Tibial nerve (tissue), 4 donors: ENCODE results near the gene SLF2. TPM values are rescaled to one million over a fixed set of nuclear protein-coding genes. Genes with fewer than 3 reads are reported as not detected.

Source experiments
- DNase-seq, 2 donors: peaks; one replicate each; pipeline ENCODE4 v3.0.0-alpha.2; 2019; ENCODE audit warnings: low spot score in 2 of 2
- H3K27ac ChIP-seq, 4 donors: fragments of 200-600 bp; sonication (generic) in 3 of 4; one replicate each; pipeline ENCODE4 v1.5.1; 2017 to 2019; ENCODE audit warnings: mild to moderate bottlenecking in 1 of 4
- H3K27me3 ChIP-seq, 2 donors: fragments of 200-600 bp; sonication (generic) in 1 of 2; one replicate each; pipeline versions ENCODE4 v1.5.1 to v1.6.0; 2017 to 2019
- H3K36me3 ChIP-seq, 3 donors: fragments of 200-600 bp; sonication (generic); one replicate each; pipeline ENCODE4 v1.5.1; 2018 to 2019
- H3K4me1 ChIP-seq, 4 donors: fragments of 200-600 bp; sonication (generic) in 3 of 4; one replicate each; pipeline ENCODE4 v1.5.1; 2017 to 2019
- H3K4me3 ChIP-seq, 4 donors: fragments of 200-600 bp; sonication (generic) in 3 of 4; one replicate each; pipeline ENCODE4 v1.5.1; 2017 to 2019; ENCODE audit warnings: mild to moderate bottlenecking in 1 of 4, moderate library complexity in 1 of 4
- H3K9me3 ChIP-seq, 4 donors: fragments of 200-600 bp; sonication (generic) in 3 of 4; one replicate each; pipeline ENCODE4 v1.5.1; 2017 to 2019
- EP300 ChIP-seq, 2 donors: sonication (generic); formaldehyde crosslinking; IDR thresholded peaks; one replicate each; pipeline ENCODE4 v1.6.1; 2017; ENCODE audit warnings: antibody characterized with exemption in 2 of 2, mild to moderate bottlenecking in 1 of 2
- POLR2A ChIP-seq, 2 donors: fragments of 450-650 bp; IDR thresholded peaks; one replicate each; pipeline ENCODE4 v1.6.1; 2017; ENCODE audit warnings: antibody characterized with exemption in 2 of 2, mild to moderate bottlenecking in 2 of 2, moderate library complexity in 2 of 2
- WGBS, 2 donors: methylation state at CpG; one replicate each; pipeline ENCODE4 v1.1.5; 2018; 5-methylcytosine and 5-hydroxymethylcytosine counted together
- total RNA-seq, 4 donors: library from RNA; depleted of rRNA; stranded (reverse); fragments of >200 nt; gene quantifications; one replicate each; pipeline ENCODE4 v1.1.0, GENCODE V29; 2016
- TF ChIP-seq, protein P1 (sequence below), 5 experiments: fragments of 200-600 bp in 3 of 5; fragments of 450-650 bp in 2 of 5; sonication (generic) in 3 of 5; IDR thresholded peaks; one replicate each; pipeline ENCODE4 v1.5.1; 2016 to 2019; ENCODE audit warnings: antibody characterized with exemption in 5 of 5, mild to moderate bottlenecking in 3 of 5, moderate library complexity in 2 of 5

The SLF2 gene
- total RNA-seq, 4 donors from 2014 or later, result 25.7 to 37.7 (median 29.7) TPM

DNA sequence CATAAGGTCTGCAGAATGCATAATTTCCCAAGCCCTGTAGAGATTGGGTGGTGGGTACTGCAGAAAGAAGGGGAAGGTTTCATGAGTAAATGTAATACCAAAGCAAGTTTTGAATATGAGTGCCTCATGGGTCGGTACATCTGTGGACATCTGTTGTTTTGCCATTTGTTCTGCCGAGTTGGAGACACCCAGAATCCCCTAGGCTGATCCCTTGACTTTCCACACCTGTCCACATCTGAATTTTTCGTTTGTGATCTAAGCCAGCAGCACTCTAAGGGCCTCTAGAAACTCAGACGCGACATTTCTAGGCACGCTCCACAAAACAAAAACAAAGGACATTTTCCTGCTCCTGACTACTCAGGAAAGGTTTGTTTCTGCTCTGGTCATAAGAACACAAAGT lies 11.7 kb upstream of the SLF2 start:
- no peaks in the 10 kb centered on the region for H3K9me3 ChIP-seq
- H3K36me3 ChIP-seq, result no peaks in the 10 kb centered on the region
- H3K4me3 ChIP-seq, result no peak overlapping the region
- H3K27ac ChIP-seq, result no peak overlapping the region
- TF ChIP-seq EP300 (IDR thresholded peaks at IDR 0.05) (no peak), POLR2A (IDR thresholded peaks at IDR 0.05) (no peak)
- TF ChIP-seq, protein P1, sequence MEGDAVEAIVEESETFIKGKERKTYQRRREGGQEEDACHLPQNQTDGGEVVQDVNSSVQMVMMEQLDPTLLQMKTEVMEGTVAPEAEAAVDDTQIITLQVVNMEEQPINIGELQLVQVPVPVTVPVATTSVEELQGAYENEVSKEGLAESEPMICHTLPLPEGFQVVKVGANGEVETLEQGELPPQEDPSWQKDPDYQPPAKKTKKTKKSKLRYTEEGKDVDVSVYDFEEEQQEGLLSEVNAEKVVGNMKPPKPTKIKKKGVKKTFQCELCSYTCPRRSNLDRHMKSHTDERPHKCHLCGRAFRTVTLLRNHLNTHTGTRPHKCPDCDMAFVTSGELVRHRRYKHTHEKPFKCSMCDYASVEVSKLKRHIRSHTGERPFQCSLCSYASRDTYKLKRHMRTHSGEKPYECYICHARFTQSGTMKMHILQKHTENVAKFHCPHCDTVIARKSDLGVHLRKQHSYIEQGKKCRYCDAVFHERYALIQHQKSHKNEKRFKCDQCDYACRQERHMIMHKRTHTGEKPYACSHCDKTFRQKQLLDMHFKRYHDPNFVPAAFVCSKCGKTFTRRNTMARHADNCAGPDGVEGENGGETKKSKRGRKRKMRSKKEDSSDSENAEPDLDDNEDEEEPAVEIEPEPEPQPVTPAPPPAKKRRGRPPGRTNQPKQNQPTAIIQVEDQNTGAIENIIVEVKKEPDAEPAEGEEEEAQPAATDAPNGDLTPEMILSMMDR (IDR thresholded peaks at IDR 0.05), result no peak
- peaks cover 0 to 8% of the 10 kb centered on the region in 2 donors for H3K27me3 ChIP-seq
- no peak for DNase-seq
- no peaks in the 10 kb centered on the region for H3K4me1 ChIP-seq
- WGBS, 2 donors, result 75 to 80% methylated on average over 6 of the region's 6 CpGs

DNA sequence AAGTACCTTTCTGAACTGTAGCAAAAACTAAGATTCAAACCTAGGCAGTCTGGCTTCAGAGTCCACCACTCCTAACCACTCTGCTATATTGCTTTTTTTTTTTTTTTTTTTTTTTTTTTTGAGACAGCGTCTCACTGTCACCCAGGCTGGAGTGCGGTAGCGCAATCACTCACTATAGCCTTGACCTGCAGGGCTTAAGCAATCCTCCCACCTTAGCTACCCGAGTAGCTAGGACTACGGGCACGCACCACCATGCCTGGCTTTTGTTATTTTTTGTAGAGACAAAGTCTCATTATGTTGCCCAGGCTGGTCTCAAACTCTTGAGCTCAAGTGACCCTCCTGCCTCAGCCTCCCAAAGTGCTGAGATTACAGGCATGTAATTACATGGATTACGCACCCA lies 10.1 kb upstream of the SLF2 start:
- Histone ChIP-seq H3K9me3 (no peaks in the 10 kb centered on the region), H3K27me3 (peaks cover 0 to 8% of the 10 kb centered on the region in 2 donors), H3K4me1 (no peaks in the 10 kb centered on the region), H3K4me3 (no peak overlapping the region), H3K36me3 (no peaks in the 10 kb centered on the region), H3K27ac (no peak overlapping the region)
- no peak for DNase-seq
- 85 to 87% methylated on average over 7 of the region's 7 CpGs for WGBS, 2 donors
- TF ChIP-seq POLR2A (IDR thresholded peaks at IDR 0.05), result no peak
- TF ChIP-seq, protein P1 (IDR thresholded peaks at IDR 0.05), result no peak
- TF ChIP-seq EP300 (IDR thresholded peaks at IDR 0.05), result no peak

DNA sequence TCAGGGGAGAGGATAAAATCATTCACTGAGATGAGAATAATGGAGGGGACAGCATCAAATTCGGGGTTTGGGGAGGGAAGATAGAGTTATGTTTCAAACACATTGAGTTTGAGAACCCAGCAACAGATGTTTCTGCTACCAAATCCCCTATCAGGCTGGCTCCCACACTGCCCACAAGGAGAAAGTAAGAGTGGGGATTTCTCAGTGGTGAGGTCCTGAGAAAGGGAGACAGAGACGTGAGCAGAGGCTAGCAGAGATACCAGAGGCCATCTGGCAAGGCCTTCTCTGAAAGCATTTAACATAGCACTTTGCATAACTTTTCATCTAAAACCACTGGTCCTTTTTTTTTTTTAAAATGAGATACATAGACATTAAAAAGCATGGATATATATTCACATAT lies 7.8 kb upstream of the SLF2 start:
- no peak overlapping the region for H3K27ac ChIP-seq
- H3K36me3 ChIP-seq, result no peaks in the 10 kb centered on the region
- 70 to 72% methylated on average over 2 of the region's 2 CpGs for WGBS, 2 donors
- H3K4me1 ChIP-seq, result peaks cover 0 to 8% (median 0%) of the 10 kb centered on the region in 4 donors
- no peak for DNase-seq
- H3K27me3 ChIP-seq, result peaks cover 0 to 8% of the 10 kb centered on the region in 2 donors
- no peak overlapping the region for H3K4me3 ChIP-seq
- TF ChIP-seq EP300 (IDR thresholded peaks at IDR 0.05) (no peak), POLR2A (IDR thresholded peaks at IDR 0.05) (no peak)
- TF ChIP-seq, protein P1 (IDR thresholded peaks at IDR 0.05), result no peak
- no peaks in the 10 kb centered on the region for H3K9me3 ChIP-seq

DNA sequence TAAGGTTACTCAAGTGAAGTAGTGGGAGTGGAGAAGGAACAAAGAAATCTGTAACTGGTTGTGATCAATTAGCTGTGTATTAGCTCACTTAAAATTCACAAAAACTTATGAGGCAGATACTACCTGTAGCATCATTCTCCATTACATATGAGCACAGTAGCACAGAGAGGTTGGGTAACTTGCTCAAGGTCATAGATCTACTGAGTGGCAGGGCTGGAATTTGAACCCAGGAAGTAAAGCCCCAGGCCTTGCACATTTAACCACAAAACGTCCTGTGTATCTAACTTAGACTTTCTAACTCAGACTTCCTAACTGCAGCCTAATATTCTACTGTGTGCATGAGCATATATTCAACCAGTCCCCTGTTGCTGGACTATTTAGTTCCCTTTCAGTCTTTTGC lies 5.6 kb upstream of the SLF2 start:
- peaks cover 0 to 29% (median 5%) of the 10 kb centered on the region in 4 donors for H3K4me1 ChIP-seq
- no peaks in the 10 kb centered on the region for H3K27me3 ChIP-seq
- no peaks in the 10 kb centered on the region for H3K36me3 ChIP-seq
- H3K9me3 ChIP-seq, result no peaks in the 10 kb centered on the region
- H3K27ac ChIP-seq, result no peak overlapping the region
- H3K4me3 ChIP-seq, result no peak overlapping the region
- 41% methylated on average over 1 of the region's 1 CpG for WGBS, 2 donors
- DNase-seq, result no peak
- TF ChIP-seq, protein P1 (IDR thresholded peaks at IDR 0.05), result no peak
- no peak for TF ChIP-seq POLR2A (IDR thresholded peaks at IDR 0.05)
- no peak for TF ChIP-seq EP300 (IDR thresholded peaks at IDR 0.05)

DNA sequence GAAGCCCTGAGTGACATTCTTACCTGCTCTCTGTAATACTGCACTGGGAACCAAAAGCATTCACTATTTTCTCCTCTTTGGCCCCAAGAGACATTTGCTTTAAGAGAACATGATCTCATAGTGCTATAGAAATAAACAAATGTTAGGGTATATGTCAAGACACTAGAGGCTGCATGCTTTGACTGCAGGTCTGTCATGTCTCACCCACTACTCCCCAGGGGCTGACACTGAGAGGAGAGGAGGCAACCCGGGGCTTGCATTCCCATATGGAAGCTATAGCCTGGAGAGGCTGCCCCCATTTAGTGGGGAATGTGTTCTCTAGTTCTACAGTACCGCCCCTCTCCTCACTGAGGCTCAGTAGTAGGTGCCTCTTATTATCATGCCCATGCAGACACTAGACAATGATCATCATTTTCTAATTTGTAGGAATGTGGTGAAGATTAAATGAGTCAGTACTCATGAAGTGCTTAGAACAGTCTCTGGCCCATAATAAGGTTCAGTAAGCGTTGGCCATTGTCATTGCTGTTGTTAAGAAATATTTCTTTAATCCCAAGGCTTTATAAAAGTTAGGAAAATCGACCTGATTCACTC lies 4.9 kb upstream of the SLF2 start:
- H3K27me3 ChIP-seq, result no peaks in the 10 kb centered on the region
- H3K4me1 ChIP-seq, result peaks cover 0 to 31% (median 5%) of the 10 kb centered on the region in 4 donors
- H3K9me3 ChIP-seq, result no peaks in the 10 kb centered on the region
- WGBS, 2 donors, result 68 to 75% methylated on average over 4 of the region's 4 CpGs
- H3K36me3 ChIP-seq, result no peaks in the 10 kb centered on the region
- H3K27ac ChIP-seq, result no peak overlapping the region
- DNase-seq, result no peak
- no peak overlapping the region for H3K4me3 ChIP-seq
- TF ChIP-seq POLR2A (IDR thresholded peaks at IDR 0.05) (no peak), EP300 (IDR thresholded peaks at IDR 0.05) (no peak)
- TF ChIP-seq, protein P1 (IDR thresholded peaks at IDR 0.05), result no peak
